Measurements from ENCODE around the gene ALAS1.

Gene ALAS1

GRCh38 chr3:52222319-52223221, 24.6 kb downstream of the ALAS1 start:
- H3K4me3 ChIP-seq (ENCODE audit: low read depth, low read length) = no peak overlapping the region
- TF ChIP-seq CTCF (IDR thresholded peaks at IDR 0.05; ENCODE audit: low read depth, low read length, missing control alignments) = no peak
- H3K36me3 ChIP-seq (replicated peaks) = no peaks in the 10 kb centered on the region
- H3K27ac ChIP-seq = no peak overlapping the region
- in situ Hi-C loops (cut with HindIII; ENCODE audit: low pct_ligation_motif_present, low sequenced_read_pairs) = no loop called here
- no peaks in the 10 kb centered on the region for H3K27me3 ChIP-seq (replicated peaks)
- DNase-seq = no peak

- Histone ChIP-seq H3K27ac (no peak overlapping the region), H3K4me3 (ENCODE audit: low read depth, low read length) (no peak overlapping the region), H3K27me3 (replicated peaks) (no peaks in the 10 kb centered on the region), H3K36me3 (replicated peaks) (peaks cover 2% of the 10 kb centered on the region)
- no peak for TF ChIP-seq CTCF (IDR thresholded peaks at IDR 0.05; ENCODE audit: low read depth, low read length, missing control alignments)
- DNase-seq = no peak
- in situ Hi-C loops (cut with HindIII; ENCODE audit: low pct_ligation_motif_present, low sequenced_read_pairs) = no loop called here
These were observed 25.8 kb downstream of the ALAS1 start for GRCh38 chr3:52223449-52224408.

- H3K36me3 ChIP-seq (replicated peaks) = peaks cover 21% of the 10 kb centered on the region
- in situ Hi-C loops (cut with HindIII; ENCODE audit: low pct_ligation_motif_present, low sequenced_read_pairs) = no loop called here
These were observed 27.7 kb downstream of the ALAS1 start, which contains the start of gene TLR9 for GRCh38 chr3:52225452-52226228. Gene TLR9, minus strand, starts transcription at chr3:52225645. Its CDS starts 116 bp downstream, at chr3:52225529.

GRCh38 chr3:52226229-52226817, 28.4 kb downstream of the ALAS1 start:
- Histone ChIP-seq H3K36me3 (replicated peaks) (peaks cover 28% of the 10 kb centered on the region), H3K27me3 (replicated peaks) (no peaks in the 10 kb centered on the region), H3K27ac (no peak overlapping the region), H3K4me3 (ENCODE audit: low read depth, low read length) (no peak overlapping the region)
- in situ Hi-C loops (cut with HindIII; ENCODE audit: low pct_ligation_motif_present, low sequenced_read_pairs) = no loop called here
- DNase-seq = no peak
- TF ChIP-seq CTCF (IDR thresholded peaks at IDR 0.05; ENCODE audit: low read depth, low read length, missing control alignments) = no peak

More at GRCh38 chr3:52225452-52226228, 27.7 kb downstream of the ALAS1 start, which contains the start of gene TLR9:
- Histone ChIP-seq H3K27ac (no peak within 1 kb of the TSS), H3K27me3 (replicated peaks) (no peaks in the 10 kb centered on the region), H3K4me3 (ENCODE audit: low read depth, low read length) (no peak within 1 kb of the TSS)
- no peak for DNase-seq
- no peak for TF ChIP-seq CTCF (IDR thresholded peaks at IDR 0.05; ENCODE audit: low read depth, low read length, missing control alignments)

- TF ChIP-seq CTCF (IDR thresholded peaks at IDR 0.05; ENCODE audit: low read depth, low read length, missing control alignments) = peak; percentile 16
- no peak overlapping the region for H3K4me3 ChIP-seq (ENCODE audit: low read depth, low read length)
- in situ Hi-C loops (cut with HindIII; ENCODE audit: low pct_ligation_motif_present, low sequenced_read_pairs) = no loop called here
- DNase-seq = no peak
- H3K36me3 ChIP-seq (replicated peaks) = peaks cover 36% of the 10 kb centered on the region
- H3K27ac ChIP-seq = no peak overlapping the region
- H3K27me3 ChIP-seq (replicated peaks) = no peaks in the 10 kb centered on the region
These were observed 29.2 kb downstream of the ALAS1 start for GRCh38 chr3:52227117-52227516.

All from brain microvascular endothelial cell (primary cell).